ENCODE measurements around the gene DLGAP4. TPM values are rescaled to one million over a fixed set of nuclear protein-coding genes. Genes with fewer than 3 reads are reported as not detected.

The DLGAP4 gene
- total RNA-seq, 2 experiments from 2014 or later = 10.5 to 14.6 TPM

DNA sequence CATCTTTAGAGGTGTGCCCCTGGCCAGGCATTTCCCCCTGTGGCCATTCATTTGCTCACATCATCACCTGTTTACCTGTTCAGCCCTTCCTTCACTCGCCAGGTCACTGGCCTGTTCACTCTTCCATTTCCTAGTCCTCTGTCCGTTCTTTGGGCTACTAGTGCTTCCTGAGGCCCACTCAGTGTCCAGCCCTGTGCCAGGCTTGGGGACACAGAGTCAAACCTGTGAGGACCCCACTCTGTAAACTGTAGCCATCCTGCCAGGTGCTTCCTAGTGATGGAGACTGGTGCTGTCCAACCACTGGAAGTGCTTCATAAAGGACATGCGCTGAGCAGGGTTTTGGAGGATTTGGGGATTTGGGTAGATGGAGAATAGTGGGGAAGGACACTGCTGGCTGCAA, 3.5 kb downstream of the DLGAP4 start:
- no peak for DNase-seq
- Mint-ChIP-seq H3K4me1 (no peaks in the 10 kb centered on the region), H3K27me3 (peaks cover 59% of the 10 kb centered on the region), H3K36me3 (no peaks in the 10 kb centered on the region), H3K9me3 (no peaks in the 10 kb centered on the region), H3K4me3 (no peak overlapping the region), H3K27ac (no peak overlapping the region)

DNA sequence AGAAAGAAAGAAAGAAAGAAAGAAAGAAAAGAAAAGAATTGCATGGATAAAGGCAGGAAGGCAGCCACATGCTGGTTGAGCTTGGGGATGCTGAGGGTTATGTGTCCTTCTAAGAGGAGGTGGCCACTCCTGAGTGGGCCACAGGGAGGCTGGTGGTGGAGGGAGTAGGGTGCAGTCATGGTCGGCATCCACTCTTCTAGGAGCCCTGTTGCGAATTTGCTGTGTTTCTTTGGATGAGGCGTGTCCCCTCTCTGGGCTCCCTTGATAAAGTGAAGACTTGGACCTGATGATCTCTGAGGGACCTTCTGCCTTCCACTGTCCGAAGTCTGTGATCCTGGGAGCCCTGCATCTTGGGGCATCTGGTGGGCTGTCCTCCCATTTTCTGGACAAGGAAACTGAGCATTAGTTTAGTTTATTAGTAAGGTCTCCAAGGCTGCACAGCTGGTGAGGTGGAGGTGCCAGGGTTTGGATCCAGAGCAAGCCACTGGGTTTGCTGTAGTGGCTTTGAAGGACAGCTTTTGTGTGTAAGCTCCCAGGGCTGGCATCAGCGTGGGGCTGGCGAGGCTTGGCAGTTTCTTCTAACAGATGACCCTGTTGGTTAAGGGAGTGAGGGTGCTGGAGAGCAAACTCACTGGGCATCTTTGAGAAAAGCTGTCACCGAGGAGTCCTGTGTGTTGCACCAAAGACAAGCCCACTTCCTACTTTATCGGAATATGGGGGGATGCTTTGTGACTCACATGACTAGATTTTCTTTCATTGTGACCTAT, 4.3 kb downstream of the DLGAP4 start:
- Mint-ChIP-seq H3K9me3 (no peaks in the 10 kb centered on the region), H3K27ac (no peak overlapping the region), H3K36me3 (no peaks in the 10 kb centered on the region), H3K4me3 (no peak overlapping the region), H3K27me3 (peaks cover 52% of the 10 kb centered on the region), H3K4me1 (no peaks in the 10 kb centered on the region)
- no peak for DNase-seq

- Mint-ChIP-seq H3K4me1 (no peaks in the 10 kb centered on the region), H3K27me3 (peaks cover 47% of the 10 kb centered on the region), H3K9me3 (no peaks in the 10 kb centered on the region), H3K36me3 (no peaks in the 10 kb centered on the region), H3K27ac (no peak overlapping the region), H3K4me3 (no peak overlapping the region)
- no peak for DNase-seq
Observed at GRCh38 chr20:36311141-36311853, 5.2 kb downstream of the DLGAP4 start.

DNA sequence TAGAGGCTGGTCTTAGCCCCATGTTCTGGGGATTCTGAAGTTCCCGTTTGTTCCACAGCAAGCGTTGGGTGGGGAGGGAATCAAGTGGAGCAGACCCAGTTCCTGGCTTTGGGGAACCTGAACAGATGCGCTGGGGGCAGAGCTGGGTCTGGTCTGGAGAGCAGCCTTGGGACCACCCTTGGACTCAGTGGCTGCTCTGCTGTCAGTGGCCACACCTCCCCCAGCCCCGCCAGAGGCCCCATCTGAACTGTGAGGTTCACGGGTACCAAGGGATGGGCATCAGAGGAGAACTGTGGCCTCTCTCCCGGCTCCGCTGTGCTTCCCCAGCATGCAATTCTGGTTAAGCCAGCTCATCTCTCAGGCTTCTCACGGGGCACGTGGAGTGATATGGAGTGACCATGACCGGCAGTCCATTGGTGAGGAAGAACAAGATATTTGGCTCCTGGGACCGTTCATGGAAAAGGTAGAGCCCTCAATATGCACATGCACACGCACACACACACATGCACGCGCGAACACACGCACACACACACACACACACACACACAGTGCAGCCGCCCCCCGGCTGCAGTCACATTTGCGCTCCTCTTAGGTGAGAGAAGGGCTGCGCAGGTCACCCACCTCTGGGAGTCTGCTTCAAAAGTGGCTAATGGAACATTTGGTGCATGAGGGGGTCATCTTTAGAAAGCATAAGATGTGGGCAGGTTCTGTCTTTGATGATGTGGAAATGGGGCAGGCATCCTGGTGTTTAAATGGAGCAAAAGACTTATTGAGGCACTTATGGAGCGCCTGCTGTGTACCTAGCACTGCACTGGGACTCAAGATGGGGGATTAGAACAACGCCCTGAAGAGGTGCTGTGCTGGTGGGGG, 6.0 kb downstream of the DLGAP4 start:
- Mint-ChIP-seq H3K4me1 (no peaks in the 10 kb centered on the region), H3K27ac (no peak overlapping the region), H3K4me3 (no peak overlapping the region), H3K9me3 (no peaks in the 10 kb centered on the region), H3K27me3 (peaks cover 47% of the 10 kb centered on the region), H3K36me3 (no peaks in the 10 kb centered on the region)
- DNase-seq = no peak

DNA sequence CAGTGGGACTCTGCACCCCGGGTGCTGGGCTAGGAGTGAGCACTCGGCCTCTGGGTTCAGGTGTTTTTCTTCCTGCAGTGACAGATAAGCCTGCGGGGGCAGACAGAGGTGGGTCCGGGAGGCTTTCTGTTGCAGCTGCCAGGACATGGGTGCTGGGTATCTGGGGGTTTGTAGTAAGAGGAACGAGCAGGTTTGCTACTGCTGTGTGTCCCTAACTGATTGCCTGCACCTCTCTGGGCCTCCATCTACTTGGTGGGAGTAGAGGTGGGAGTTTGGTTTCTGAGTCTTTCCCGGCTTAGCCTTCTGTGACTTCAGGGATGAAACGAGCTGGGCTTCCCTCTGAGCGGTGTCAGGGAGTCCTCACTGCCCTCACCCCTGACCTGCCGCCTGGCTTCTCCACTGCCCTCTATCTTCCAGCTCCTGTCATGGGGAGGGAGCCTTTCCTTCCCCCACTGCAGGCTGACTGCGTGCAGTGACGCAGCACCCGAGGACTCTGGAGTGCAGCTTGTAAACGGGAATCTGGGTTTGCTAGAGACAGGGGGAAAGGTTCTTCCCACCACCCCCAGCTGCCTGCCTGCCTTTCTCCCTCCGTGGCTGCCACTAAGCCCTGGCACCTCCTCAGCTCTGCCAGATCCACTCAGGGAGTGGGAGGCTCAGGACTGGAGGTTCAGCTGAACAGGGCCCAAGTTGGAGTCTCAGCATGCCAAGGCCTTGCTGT, 6.7 kb downstream of the DLGAP4 start:
- Mint-ChIP-seq H3K27ac (no peak overlapping the region), H3K27me3 (peaks cover 40% of the 10 kb centered on the region), H3K9me3 (no peaks in the 10 kb centered on the region), H3K4me1 (no peaks in the 10 kb centered on the region), H3K4me3 (no peak overlapping the region), H3K36me3 (no peaks in the 10 kb centered on the region)
- DNase-seq = no peak

- Mint-ChIP-seq H3K36me3 (no peaks in the 10 kb centered on the region), H3K27ac (no peak overlapping the region), H3K4me3 (no peak overlapping the region), H3K9me3 (no peaks in the 10 kb centered on the region), H3K27me3 (peaks cover 34% of the 10 kb centered on the region), H3K4me1 (no peaks in the 10 kb centered on the region)
- no peak for DNase-seq
Observed at GRCh38 chr20:36313476-36313875, 7.3 kb downstream of the DLGAP4 start.

GRCh38 chr20:36313926-36314325, 7.8 kb downstream of the DLGAP4 start:
- H3K36me3 Mint-ChIP-seq = no peaks in the 10 kb centered on the region
- H3K9me3 Mint-ChIP-seq = no peaks in the 10 kb centered on the region
- H3K27ac Mint-ChIP-seq = no peak overlapping the region
- H3K27me3 Mint-ChIP-seq = peaks cover 31% of the 10 kb centered on the region
- H3K4me3 Mint-ChIP-seq = no peak overlapping the region
- no peak for DNase-seq
- no peaks in the 10 kb centered on the region for H3K4me1 Mint-ChIP-seq

GRCh38 chr20:36314734-36315544, 8.8 kb downstream of the DLGAP4 start:
- H3K4me1 Mint-ChIP-seq = no peaks in the 10 kb centered on the region
- no peaks in the 10 kb centered on the region for H3K36me3 Mint-ChIP-seq
- no peaks in the 10 kb centered on the region for H3K9me3 Mint-ChIP-seq
- DNase-seq = no peak
- H3K4me3 Mint-ChIP-seq = no peak overlapping the region
- no peak overlapping the region for H3K27ac Mint-ChIP-seq
- peaks cover 21% of the 10 kb centered on the region for H3K27me3 Mint-ChIP-seq

DNA sequence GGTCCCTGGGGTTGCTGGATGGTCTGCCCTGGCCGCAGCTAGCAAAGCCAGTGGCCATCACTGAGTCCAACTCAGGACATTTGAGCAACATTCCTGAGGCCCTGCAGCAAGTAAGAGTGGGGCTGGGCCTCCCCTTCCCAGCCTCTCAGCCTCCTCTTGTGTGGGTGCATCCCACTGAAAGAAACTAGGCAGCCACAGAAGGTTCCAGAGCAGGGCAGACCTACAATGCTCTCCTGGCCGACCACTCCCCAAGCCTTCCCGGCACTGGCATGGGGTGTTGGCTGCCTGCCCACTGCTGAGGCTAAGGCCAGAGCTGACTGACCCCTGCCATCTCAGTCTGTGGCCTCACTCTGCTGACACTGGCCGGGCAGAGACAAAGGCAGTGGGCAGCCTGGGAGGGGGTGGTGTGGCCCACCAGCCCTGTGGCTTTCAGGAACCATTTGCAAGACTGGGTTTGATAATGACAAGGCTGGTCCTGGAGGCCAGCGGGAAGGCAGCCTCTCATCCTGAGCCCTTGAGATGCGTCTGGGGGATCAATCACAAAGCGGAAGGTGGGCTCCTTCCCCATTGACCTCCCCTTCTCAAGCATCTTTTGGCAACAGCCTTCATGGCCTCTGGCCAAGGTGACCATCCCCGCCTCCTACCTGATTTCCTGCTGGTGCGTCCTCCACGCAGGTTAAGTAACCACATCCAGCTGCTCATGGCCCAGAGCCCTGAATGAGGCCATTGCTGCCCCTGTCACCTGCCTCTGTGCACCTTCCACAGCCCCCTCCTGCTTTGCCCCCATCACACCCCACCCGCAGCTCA, 9.6 kb downstream of the DLGAP4 start:
- Mint-ChIP-seq H3K4me3 (no peak overlapping the region), H3K27ac (no peak overlapping the region), H3K9me3 (no peaks in the 10 kb centered on the region), H3K27me3 (peaks cover 17% of the 10 kb centered on the region), H3K4me1 (no peaks in the 10 kb centered on the region), H3K36me3 (no peaks in the 10 kb centered on the region)
- DNase-seq = no peak

GRCh38 chr20:36317675-36318074, 11.5 kb downstream of the DLGAP4 start:
- Mint-ChIP-seq H3K9me3 (no peaks in the 10 kb centered on the region), H3K27me3 (peaks cover 7% of the 10 kb centered on the region), H3K4me1 (no peaks in the 10 kb centered on the region), H3K4me3 (no peak overlapping the region), H3K27ac (no peak overlapping the region), H3K36me3 (no peaks in the 10 kb centered on the region)
- no peak for DNase-seq

- H3K36me3 Mint-ChIP-seq = no peaks in the 10 kb centered on the region
- H3K27ac Mint-ChIP-seq = no peak overlapping the region
- no peak for DNase-seq
- H3K9me3 Mint-ChIP-seq = no peaks in the 10 kb centered on the region
- peaks cover 5% of the 10 kb centered on the region for H3K27me3 Mint-ChIP-seq
- H3K4me3 Mint-ChIP-seq = no peak overlapping the region
- no peaks in the 10 kb centered on the region for H3K4me1 Mint-ChIP-seq
Observed at GRCh38 chr20:36318166-36318565, 12.0 kb downstream of the DLGAP4 start.

GRCh38 chr20:36319356-36320260, 13.5 kb downstream of the DLGAP4 start:
- Mint-ChIP-seq H3K9me3 (peaks cover 2% of the 10 kb centered on the region), H3K27ac (no peak overlapping the region), H3K4me1 (no peaks in the 10 kb centered on the region), H3K4me3 (no peak overlapping the region), H3K27me3 (peaks cover 4% of the 10 kb centered on the region), H3K36me3 (no peaks in the 10 kb centered on the region)
- no peak for DNase-seq

Measured in activated naive CD8-positive, alpha-beta T cell treated with anti-CD3 and anti-CD28 coated beads for 36 hours (primary cell).